HG03520 (cell line): ENCODE measurements around the gene CLMP.

Experiments used
- ATAC-seq: cut with Tn5 transposase; IDR thresholded peaks from one replicate; pipeline ENCODE4 v1.9.1; 2021; ENCODE audit warnings: mild to moderate bottlenecking, moderate library complexity; ENCODE audit not compliant: unreplicated experiment

Gene CLMP

GRCh38 chr11:123191939-123192338 is 3.1 kb downstream of the CLMP start:
- no peak for ATAC-seq

GRCh38 chr11:123190518-123190917 is 4.5 kb downstream of the CLMP start:
- no peak for ATAC-seq

GRCh38 chr11:123188508-123189165 is 6.4 kb downstream of the CLMP start:
- no peak for ATAC-seq

- no peak for ATAC-seq
These were observed 7.2 kb downstream of the CLMP start for GRCh38 chr11:123187665-123188507.

- ATAC-seq: no peak
These were observed 7.8 kb downstream of the CLMP start for GRCh38 chr11:123187248-123187647.

- no peak for ATAC-seq
These were observed 8.8 kb downstream of the CLMP start for GRCh38 chr11:123186286-123186685.

- no peak for ATAC-seq
These were observed 9.7 kb downstream of the CLMP start for GRCh38 chr11:123185326-123185725.

- ATAC-seq: no peak
These were observed 10.5 kb downstream of the CLMP start for GRCh38 chr11:123184531-123184930.

GRCh38 chr11:123183391-123184099 is 11.5 kb downstream of the CLMP start:
- no peak for ATAC-seq

GRCh38 chr11:123181767-123182500 is 13.1 kb downstream of the CLMP start:
- ATAC-seq: no peak

GRCh38 chr11:123181075-123181474 is 14.0 kb downstream of the CLMP start:
- no peak for ATAC-seq

- no peak for ATAC-seq
These were observed 14.5 kb downstream of the CLMP start for GRCh38 chr11:123180574-123180973.

- ATAC-seq: no peak
These were observed 14.9 kb downstream of the CLMP start for GRCh38 chr11:123180166-123180565.

- no peak for ATAC-seq
These were observed 15.5 kb downstream of the CLMP start for GRCh38 chr11:123179586-123179985.

GRCh38 chr11:123178186-123178585 is 16.9 kb downstream of the CLMP start:
- no peak for ATAC-seq

GRCh38 chr11:123176785-123177184 is 18.3 kb downstream of the CLMP start:
- ATAC-seq: no peak

GRCh38 chr11:123174196-123175183 is 20.6 kb downstream of the CLMP start:
- ATAC-seq: no peak

- ATAC-seq: no peak
These were observed 21.2 kb downstream of the CLMP start for GRCh38 chr11:123173856-123174186.

- ATAC-seq: no peak
These were observed 21.8 kb downstream of the CLMP start for GRCh38 chr11:123173040-123173855.
